Stimulated activated CD8-positive, alpha-beta memory T cell treated with anti-CD3 and anti-CD28 coated beads, Interleukin-15, amount 100 ng/mL, for 1 hour (primary cell): ENCODE measurements around the gene VSIG2.
"Not testable (repeated sequence)": the region's sequence is repeated elsewhere in the genome, so short reads cannot be mapped to it uniquely, and the experiment has no call there.

Source experiments
- DNase-seq: peaks from one replicate; pipeline ENCODE4 v3.0.0-alpha.2; 2020; ENCODE audit warnings: low read depth

Gene VSIG2, protein sequence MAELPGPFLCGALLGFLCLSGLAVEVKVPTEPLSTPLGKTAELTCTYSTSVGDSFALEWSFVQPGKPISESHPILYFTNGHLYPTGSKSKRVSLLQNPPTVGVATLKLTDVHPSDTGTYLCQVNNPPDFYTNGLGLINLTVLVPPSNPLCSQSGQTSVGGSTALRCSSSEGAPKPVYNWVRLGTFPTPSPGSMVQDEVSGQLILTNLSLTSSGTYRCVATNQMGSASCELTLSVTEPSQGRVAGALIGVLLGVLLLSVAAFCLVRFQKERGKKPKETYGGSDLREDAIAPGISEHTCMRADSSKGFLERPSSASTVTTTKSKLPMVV

DNA sequence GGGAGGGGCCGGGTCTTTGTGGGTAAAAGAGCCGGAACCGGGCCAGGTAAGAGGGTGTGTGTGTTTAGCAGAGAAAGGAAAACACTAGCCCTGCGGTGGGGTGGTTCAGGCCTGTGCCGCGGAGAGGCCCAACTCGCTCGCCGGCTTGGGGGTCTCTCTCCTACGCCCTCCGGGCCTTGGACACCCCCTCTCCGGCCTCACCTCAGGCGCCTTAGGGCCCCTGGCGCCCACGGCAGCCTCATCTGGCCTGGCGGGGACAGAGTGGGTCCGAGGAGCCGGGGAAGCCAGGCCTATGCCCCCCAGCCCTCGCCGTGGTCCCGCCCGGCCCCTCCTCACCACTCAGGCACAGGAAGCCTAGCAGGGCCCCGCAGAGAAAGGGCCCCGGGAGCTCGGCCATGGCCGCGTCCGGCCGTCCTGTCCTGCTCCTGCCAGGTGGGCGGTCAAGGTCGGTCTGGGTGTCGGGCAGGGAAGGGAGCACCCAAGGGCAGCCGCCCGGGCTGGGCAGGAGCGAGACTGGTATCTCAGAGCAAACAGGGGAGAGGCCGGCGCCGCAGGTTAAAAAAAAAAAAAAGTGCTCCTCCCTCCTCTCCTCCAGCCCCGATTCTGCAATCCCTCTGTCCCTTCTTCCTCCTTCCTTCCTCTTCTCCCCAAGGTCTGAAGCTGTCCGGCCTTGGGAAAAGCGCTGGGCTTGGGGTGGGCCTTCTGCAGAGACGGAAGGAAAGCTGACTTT is at the start of gene VSIG2:
Gene VSIG2 (minus strand): TSS at position 515 of the 730 bp plus-strand sequence. CDS start 118 bp downstream, at position 397.
- DNase-seq = no peak

DNA sequence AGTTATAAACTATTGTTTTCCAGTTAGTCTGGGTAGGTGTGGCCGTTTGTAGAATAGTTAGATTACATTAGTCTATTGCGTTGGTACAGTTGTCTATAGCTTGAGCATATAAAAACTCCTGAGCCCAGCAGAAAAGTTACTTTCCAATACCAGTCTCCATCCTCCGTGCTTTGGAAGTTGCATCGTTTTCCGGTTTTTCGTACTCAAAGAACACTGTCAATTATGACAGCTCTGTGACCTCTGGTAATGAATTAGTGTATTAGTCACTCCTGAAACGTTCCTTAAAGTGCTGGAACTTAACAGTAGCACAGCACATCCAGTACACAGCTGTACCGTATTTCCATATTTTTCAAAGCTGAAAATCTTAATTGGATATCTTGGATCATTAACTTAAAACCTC is 49.0 kb upstream of the VSIG2 start:
- DNase-seq = no peak

DNA sequence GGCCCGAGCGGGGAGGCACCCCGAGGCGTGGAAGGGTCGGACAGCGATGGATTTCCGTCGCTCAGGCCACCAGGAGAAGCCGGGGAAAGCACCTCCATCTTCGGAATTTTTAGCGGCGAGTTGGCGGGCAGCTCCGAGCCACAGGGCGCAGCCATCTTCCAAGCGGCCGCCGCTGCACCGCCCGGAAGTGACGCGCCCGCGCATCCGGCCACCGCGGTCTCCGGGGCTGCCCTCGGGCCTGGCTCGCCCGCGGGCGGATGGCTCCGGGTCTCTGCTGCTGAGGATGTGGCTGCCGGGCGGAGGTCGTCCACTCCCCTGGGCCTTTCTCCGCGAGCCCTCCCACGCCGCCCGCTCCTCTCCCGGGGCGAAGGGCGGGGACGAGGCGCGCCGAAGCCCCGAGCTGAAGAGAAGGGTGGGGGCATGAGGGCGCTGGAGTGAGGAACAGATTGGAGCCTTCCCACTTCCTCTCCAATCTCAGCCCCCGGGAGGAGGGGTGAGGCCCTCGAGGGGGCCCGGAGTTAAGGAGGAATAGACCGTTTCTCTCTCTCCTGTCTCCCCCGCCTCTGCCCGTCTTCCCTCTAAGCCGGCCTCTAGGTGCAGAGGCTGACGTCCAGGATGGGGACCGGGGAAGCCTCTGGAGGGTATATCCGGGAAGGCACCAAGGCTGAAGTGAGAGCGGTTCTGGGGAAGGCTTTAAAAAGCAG is 48.3 kb upstream of the VSIG2 start, which contains the start of gene MSANTD2:
Gene MSANTD2 (minus strand): TSS at position 181 of the 704 bp plus-strand sequence. CDS start 26 bp downstream, at position 155.
- DNase-seq = peak; percentile 61

DNA sequence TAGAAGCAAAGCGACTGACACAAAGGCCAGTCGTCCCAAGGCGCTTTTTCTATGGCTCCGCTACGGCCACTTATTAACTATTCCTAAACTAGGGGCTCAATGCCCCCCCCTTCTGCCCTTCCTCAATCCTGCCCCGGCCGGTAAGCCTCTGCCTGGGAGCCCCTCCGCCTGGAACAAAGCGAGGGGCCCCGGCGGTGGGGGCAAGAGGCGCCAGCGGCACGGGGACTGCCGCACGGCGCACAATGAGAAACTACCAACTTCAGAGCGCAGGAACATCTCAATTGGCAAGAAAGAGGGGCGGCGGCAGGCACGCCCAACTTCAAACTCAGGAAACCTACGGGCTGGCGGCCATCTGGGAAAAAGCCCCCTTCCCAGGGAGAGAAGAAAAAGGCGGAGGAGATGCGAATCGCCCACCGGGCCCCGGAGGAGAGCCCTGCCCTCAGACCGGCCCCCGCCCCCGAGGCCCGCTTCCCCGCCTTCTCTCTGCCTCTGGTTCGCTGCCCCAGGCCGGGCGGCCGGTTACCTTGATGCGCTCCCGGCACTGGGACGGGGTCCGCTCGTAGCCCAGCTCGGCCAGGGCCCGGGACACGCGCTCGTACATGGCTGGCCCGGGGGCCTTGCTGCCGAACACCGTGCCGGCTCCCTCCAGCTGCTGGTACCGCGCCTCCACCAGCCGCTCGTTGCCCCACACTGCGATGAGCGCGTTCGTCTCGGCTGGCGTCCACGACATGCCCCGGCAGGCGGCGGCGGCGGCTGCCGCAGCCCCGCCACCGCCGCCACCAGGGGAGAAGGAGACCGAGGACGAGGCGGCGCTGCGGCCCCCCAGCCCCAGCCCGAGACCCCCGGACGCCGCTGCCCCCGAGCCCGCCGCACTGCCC is 47.5 kb upstream of the VSIG2 start:
- no peak for DNase-seq

DNA sequence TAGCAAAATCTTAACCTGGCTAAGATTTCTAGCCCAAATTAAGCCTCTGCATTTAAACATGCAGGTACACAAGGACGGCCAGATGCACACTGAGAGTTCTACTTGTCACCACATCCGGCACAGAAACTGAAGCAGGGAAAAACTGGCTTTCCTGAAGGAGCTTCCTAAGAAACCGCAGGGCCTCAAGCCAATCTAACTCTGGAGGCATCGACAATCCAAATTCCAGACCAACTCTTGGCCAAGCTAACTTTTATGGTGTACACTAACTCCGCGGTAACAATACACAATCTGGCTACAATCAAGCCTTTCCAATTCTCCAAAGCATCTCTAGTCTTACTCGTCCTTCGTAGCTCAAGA is 46.9 kb upstream of the VSIG2 start:
- DNase-seq = no peak

DNA sequence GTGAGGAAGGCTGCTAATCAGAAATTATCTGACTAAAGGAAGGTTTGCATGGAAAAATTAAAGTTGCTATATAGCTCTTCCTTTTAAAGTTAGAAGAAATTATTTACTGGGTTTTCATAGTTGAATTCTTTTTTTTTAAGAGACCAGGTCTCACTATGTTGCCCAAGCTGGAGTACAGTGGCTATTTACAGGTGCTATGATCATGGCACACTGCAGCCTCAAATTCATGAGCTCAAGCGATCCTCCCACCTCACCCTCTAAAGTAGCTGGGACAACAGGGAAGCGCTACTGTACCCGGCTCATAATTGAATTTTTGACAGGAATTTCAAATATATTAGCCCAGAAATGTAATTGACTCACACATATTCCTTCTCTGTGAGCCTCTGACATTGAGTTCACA is 44.3 kb upstream of the VSIG2 start:
- no peak for DNase-seq

DNA sequence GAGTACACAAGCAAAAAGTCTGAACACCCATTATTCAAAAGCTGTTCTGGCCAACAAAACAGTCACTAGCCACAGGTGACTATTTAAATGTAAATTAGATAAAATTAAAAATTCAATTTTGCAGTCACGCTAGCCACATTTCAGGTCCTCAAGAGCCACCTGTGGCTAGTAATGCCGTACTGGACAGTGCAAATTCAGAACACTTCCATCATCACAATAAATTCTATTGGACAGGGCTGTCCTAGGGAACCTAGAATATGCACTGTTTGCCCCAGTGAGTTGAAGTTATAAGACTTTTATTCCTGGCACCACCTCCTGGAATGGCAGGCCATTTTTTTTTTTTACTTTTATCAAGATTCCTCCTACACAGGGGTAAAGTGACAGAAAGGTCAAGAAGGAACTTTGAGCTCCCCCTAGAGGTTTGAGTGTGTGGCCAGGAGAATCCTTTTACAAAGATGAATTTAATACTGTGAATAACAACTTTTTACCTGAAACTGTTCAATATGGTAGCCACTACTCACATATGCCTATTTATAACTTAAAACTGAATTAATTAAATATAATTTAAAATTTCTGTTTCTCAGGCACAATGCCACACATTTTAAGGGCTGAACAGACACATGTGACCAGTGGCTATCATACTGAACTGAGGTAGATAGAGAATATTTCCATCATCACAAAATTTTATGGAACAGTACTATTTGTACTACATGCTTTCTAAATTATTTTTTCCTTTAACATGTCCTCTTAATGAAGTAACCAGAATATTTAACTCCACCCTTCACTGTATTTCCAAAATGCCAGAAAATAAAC is 41.6 kb upstream of the VSIG2 start:
- no peak for DNase-seq

DNA sequence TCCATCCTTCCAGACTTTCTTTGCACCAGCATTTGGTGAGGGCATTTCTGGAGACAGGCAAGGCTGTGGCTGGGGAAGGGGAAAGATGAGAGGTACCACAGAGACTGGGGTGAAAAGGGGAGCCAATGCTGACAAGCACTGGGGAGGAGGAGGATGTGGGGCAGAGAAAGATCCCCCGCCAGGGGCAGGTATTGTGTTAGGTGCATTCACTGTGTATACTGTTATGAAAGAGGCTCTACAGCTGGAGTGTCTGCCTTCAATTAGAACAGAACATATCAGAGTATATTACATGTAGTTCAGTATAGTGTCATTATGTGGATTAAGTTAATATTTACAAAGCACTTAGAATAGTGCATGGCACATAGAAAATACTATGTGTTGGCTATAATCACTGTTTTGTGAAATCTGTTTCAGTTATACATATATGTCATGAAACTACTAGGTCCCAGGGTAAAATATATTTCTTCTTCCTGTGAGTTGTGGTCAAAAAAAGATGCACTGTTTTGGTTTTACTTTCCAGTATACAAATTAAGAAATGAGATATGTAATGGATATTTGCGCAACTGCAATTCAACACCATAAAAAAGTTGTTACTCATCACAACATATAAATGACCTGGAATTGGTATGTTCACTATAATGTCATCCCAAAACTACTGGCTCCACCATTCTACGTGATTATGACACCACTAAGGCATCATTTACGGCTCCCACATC is 39.7 kb upstream of the VSIG2 start:
- no peak for DNase-seq

DNA sequence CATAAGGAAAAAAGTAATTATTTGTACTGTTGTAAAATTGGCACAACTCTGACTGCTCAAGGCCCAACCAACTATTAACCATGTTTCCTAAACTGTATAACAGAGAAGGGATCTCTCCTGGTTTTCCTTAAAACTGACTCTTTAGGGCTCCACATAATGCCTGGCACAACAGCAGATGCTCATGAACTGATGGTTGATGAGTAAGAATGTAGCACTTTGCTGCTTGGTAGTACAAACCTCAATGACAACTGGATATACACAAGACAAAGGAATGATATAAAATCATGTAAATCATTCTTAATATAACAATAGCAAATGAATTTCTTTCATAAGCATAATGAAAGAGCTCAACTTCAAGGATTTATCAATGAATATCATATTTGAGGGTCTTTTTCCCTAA is 36.5 kb upstream of the VSIG2 start:
- no peak for DNase-seq

DNA sequence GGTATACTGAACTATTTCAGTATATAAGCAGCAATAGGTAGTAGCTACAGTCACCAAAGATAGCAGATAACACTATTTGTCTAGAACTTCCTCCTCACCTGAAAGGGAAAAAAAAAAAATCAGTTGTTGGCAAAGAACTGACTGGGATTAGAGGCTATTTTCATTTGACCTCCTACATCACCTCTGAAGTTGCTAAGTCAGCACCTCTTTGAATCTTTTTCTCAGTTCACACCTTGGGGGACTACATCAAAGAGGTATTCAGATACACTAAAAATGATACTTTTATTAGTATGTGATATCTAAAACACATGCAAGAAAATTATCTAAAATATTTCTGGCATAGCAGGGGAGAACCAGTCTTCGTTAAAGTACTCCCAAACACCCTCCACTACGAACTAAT is 32.0 kb upstream of the VSIG2 start:
- DNase-seq = no peak

DNA sequence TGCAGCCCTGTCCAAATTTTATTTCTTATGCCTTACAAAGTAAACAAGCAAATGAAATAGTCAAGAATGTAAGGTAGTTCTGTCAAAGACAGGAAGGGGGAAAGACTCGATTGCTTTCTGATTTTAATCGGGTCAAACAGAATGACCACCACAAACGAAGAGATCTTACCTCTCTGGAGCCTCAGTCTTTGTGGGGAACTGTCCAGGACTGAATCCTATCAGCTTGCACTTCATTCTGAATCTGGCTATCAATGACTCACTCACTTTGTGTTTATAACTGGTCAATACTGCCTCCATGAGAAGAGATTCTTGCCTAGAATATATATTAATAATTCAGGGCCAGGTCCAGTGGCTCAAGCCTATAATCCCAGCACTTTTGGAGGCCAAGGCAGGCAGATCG is 30.9 kb upstream of the VSIG2 start:
- no peak for DNase-seq

DNA sequence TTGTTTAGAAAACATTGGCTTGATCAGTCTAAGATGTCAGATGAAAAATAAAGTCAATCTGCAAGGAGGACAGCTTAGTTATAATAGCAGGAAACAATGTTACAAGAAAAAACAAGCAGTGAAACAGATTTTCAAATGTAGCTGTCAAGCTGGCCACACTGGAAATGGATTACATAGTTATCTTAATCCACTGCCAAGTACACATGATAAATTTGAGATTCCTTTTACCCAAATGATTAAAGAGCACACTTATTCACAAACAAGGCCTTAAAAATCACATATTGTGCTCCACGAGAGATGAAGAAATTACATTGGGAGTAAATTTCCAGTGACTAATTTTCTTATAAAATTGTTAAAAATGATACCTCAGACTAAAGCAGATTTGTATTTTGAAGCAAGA is 27.5 kb upstream of the VSIG2 start:
- no peak for DNase-seq

DNA sequence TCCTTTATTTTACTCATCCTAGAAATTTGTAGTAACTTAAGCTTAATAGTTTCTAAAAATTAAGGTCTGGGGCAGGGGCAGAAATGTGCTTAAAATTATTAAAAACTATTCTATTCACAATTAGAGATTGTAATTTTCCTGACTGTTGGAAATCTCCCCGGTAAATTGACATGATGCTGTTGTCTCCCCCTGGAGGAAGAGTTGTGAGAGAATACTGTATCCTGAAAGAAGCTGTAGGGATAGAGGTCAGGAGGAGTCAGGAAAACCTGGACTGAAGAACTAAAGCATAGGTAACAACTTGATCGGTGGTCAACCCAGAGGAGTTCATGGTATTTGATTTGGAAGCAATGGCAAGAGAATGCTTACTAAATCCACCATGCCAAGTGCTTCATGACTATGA is 26.2 kb upstream of the VSIG2 start:
- DNase-seq = no peak

DNA sequence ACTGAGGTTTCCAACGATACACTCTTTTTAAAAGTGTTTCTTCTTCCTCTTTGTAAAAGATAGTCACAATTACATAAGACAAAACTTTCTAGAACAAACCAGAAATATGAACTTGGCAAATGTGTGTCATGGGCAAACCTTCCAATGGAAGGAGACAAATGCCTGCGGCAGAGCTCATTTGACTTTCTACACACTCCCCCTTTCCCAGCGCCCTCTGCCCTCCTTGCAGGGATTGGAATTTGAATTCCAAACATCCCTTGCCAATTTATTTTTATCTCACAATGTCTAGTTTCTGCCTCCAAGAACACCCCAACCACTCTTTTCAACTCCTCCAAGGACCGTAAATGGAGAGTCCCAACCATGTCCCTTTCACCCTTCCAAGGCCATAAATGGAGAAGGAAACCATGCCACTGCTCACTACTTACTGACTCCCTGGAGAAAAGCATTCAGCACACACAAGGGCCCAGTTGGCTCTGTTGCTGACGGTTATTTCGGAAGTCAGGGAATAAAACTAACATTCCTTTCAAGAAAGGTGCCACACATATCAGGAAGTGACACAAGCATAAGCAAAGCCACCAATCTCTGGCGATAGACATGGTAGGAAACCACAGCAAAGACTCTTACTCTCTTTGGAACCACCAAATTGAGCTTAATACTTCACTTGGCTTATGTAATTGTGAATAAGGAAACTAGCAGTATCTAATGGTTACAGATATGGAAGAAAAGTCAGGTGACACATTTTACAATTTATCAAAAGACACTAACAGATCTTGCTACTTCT is 25.0 kb upstream of the VSIG2 start:
- no peak for DNase-seq

DNA sequence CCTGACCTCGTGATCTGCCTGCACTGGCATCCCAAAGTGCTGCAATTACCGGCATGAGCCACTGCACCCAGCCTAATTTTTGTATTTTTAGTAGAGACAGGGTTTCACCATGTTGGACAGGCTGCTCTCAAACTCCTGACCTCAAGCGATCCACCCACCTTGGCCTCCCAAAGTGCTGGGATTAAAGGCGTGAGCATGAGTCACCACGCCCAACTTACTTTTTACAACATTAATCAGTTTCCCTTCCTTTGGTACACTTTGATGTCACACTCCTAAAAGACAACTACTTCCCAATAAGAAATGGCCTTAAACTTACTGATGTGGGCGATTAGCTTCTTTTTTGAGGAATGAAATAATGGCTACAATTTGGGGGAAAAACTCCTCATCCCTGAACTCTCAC is 18.9 kb upstream of the VSIG2 start:
- not testable (repeated sequence) for DNase-seq

DNA sequence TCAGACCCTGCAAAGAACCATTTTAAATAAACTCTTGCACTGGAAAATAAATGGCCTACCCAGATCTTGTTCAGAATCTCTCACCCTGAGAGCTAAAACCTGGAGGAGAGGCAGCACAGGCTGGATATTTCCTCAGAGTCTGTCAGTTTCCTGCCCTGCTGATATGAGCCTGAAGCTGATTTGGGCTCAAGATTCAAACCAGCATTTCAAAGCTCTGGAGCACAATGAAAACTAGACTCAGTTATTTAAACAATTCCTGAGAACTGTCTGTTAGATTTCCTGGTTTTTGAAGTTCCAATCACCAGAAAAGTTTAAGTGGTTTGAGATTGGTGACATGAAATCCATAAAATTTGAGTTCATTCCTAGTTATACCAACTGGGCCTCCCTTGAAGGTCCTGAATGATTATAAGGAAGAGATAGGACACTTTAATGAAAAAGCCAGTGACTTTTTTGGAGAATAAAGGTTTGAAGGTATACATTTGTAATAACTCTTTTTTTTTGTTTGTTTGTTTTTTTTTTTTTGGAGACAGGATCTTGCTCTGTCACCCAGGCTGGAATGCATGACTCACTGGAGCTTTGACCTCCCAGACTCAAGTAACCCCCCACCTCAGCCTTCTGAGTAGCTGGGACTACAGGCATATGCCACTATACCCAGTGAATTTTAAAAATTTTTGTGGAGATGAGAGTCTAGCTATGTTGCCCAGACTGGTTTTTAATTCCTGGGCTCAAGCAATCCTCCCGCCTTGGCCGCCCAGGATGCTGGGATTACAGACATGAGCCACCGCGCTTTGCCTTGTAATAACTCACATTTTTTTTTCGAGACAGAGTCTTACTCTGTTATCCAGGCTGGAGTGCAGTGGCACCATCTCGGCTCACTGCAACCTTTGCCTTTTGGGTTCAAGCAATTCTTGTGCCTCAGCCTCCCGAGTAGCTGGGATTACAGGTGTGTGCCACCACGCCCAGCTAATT is 18.0 kb upstream of the VSIG2 start:
- DNase-seq = no peak

DNA sequence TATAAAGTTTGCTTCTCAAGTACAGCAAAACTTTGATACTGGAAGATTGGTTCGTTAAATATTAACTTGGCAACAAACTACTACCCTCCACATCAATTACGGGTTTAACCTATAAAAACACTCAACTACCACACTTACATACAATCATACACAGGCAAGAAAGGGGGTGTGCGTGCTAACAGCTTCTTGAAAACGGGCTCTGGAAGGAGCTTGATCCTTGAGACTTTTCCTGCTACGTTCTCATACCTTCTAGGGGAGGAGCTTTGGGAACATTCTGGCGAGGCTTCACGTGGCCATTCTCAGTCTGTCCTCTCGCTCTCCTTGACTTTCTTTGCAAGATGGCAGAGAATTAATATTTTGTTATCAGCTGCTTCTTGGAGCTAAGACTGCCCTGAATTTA is 16.9 kb upstream of the VSIG2 start:
- no peak for DNase-seq

DNA sequence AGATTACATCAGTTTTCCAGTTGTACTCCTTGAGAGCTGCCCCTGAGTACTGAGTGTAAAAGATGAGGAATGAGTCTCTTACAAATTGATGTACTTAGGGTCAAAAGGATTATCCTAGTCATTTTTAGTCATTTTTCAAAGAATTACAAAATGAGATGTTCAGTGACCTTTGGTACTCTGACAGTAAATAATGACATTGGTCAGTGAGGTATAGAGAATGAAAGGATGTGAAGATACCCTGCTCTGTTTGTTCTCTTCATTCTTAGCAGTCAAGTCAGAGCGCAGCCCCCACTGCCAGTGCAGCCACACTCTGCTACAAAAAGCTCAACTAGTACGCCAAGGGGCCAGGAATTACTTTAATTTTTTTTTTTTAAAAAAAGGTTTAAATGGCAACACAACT is 14.1 kb upstream of the VSIG2 start:
- DNase-seq = no peak
